Measurements from ENCODE around the gene MED13.
A peak's percentile ranks its signal among the peaks of the same experiment; 100 is the strongest.
"Not testable (repeated sequence)": the region's sequence is repeated elsewhere in the genome, so short reads cannot be mapped to it uniquely, and the experiment has no call there.

The MED13 gene

DNA sequence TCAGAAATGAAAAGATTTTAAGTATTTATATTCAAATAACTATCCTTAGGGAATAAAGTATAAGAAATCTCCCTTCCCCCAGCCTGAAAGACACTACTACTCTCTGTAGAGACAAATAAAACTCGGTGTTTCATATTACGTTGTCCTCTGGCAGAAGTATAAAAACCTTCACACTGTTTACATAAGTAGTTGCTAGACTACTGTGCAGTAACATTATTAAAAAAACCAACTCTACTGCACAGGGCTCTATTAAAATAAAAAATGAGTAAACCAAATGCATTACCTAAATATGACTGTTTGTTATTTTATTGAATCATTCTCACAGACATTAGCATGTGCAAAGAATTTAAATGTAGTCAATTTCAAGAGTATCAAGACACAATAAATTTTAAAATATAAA is 67.4 kb downstream of the MED13 start:
- DNase-seq (ENCODE audit: low spot score), result no peak

DNA sequence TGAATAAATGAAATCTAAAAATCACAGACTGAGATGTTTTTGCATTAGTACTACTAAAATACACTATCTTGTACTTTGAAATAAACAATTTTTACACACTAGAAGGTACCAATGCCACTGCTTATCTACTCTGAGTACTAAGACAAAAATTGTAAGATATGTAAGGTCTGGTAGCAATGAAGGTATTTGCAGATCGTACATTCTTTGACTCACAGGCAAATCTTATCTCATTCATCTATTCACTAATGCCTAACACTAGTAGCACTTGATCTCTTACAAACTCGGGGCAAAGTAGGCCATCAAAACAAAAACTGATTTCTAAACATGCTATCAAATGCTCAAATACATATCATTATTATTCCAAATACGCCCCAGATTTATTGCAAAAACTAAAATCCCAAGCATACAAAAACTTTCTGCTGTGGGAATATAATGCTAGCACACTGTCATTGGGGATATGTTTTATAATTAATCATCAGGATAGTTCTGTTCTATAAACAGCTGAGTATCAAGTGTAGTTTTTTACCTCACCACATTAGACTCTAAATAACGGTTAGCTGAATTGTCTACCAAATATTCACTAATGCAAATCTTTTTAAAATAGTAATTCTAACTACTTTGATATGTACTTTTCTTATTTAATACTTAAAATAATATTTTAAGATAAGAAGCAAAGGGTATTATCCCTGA is 68.0 kb downstream of the MED13 start:
- no peak for DNase-seq (ENCODE audit: low spot score)

DNA sequence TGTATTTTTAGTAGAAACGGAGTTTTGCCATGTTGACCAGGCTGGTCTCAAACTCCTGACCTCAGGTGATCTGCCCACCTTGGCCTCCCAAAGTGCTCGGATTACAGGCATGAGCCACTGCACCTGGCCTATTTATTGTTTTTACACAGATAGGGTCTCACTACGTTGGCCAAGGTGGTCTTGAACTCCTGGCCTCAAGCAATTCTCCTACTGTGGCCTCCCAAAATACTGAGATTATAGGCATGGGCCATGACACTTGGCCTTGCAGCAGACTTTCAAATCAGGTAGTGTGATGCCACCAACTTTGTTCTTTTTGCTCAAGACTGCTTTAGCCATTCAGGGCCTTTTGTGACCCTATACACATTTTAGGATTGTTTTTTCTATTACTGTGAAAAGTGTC is 75.6 kb downstream of the MED13 start:
- no peak for DNase-seq (ENCODE audit: low spot score)

DNA sequence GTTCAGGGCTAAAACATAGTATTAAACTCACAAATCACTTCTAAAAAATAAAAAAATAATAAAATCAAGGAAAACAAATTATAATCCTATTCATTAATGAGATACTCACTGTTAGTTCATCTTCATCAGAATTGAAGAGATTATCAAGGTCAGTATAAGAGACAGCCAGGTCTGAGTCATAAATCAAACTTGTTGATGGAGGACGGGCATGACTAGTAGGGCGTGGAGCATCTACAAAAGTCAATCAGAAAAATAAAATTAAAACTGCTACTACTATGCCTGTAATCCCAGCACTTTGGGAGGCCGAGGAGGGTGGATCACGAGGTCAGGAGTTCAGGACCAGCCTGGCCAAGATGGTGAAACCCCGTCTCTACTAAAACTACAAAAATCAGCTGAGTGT is 78.2 kb downstream of the MED13 start:
- no peak for DNase-seq (ENCODE audit: low spot score)

DNA sequence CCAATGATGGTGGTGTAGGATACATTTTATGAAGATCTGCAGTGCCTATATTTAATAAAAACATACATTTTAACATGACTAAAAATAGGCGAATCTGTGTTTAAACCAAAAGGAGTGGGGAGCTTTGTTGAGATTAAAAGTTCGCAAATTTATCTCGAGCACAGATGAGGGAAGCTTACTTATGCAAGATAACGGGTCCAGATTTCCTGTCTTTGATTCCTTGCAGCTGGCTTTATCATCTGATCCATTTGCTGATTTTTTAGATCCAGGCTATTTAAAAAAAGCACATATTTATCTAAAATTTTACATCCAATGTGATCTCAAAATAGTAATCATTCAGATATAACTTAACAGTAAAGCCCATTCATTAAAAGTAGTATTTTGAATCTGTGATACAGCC is 80.3 kb downstream of the MED13 start:
- DNase-seq (ENCODE audit: low spot score), result no peak

DNA sequence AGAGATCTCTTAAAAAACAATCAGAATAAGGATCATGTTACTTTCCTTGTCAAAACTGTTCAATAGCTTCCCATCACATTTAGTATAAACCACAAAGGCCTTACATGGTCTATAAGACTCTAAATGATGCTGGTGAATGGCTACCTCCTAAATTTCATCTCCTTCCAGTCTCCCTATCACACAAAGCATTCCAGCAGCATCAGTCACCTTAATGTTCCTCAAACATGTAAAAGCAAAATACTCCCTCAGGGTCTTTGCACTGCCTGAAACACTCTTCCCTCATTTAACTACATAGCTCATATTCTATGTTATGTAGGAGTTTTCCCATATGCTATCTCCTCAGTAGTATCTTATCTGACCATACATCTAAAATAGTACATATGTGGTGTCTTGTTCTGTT is 83.8 kb downstream of the MED13 start:
- no peak for DNase-seq (ENCODE audit: low spot score)

DNA sequence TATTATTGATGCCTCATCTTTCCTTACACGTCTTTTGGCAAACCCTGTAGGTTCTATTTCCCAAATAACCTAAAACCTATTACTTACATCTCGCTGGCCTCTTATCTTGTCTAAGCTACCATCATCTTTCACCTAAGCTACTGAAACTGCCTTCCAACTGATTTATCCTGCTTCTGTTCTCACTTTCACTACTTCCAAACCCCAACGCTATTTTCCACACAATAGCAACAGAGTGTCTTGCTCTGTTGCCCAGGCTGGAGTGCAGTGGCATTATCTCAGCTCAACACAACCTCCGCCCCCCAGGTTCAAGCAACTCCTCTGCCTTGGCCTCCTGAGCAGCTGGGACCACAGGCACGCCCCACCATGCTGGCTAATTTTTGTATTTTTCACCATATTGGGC is 84.5 kb downstream of the MED13 start:
- no peak for DNase-seq (ENCODE audit: low spot score)

DNA sequence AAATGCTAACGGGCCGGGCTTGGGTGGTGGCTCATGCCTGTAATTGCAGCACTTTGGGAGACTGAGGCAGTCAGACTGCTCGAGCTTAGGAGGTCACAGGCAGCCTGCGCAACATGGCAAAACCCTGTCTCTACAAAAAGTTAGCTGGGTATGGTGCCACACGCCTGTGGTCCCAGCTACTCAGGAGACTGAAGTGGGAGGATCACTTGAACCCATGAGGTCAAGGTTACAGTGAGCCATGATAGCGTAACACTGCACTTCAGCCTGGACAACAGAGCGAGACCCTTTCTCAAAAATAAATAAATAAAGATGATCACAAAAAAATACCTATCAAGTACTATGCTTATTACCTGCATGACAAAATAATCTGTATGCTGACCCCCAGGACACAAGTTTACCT is 91.0 kb downstream of the MED13 start:
- no peak for DNase-seq (ENCODE audit: low spot score)

DNA sequence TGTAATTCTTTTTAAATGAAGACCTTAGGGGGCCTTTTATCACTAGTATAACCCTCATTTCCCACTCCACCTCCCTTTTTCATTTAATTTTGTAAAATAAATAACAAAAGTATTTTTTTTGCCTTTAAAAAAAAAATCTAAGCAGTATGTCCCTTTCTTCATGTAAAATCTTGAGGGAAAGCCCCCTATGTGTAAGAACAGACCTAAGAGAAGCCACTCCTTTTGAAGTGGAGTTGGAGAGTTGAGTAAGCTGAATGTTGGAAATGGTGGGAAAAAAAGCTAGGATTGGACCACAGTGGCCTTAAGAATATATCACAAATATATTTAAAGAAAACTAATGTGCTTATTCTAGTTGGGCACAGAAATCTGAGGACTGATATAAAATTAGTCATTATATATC is 92.8 kb downstream of the MED13 start:
- DNase-seq (ENCODE audit: low spot score), result no peak

DNA sequence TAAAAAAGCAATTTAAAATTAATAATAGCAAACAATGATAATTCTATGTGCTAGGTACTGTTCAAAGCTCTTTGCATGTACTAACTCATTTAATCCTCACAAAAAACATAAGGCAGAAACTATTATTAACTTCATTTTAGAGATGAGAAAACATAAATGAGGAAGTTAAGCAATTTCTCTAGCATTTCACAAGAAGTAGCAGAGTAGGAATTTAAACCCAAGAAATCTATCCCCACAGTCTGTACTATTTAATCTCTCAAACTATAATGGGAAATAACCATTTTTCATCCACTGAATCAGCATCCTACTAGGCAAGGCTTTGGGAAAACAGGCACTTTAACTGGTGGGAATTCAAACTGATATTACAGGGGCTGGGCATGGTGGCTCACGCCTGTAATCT is 95.0 kb downstream of the MED13 start:
- no peak for DNase-seq (ENCODE audit: low spot score)

DNA sequence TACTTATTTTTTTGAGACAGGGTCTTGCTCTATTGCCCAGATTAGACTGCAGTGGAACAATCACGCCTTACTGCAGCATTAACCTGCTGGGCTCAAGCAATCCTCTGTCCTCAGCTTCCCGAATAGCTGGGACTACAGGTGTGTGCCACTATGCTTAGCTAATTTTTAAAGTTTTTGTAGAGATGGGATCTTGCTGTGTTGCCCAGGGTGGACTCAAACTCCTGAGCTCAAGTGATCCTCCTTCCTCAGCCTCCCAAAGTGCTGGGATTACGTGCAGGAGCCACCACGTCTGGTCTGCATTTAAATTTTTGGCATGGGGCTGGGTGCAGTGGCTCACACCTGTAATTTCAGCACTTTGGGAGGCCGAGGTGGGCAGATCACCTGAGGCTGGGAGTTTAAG is 96.3 kb downstream of the MED13 start:
- DNase-seq (ENCODE audit: low spot score), result no peak

DNA sequence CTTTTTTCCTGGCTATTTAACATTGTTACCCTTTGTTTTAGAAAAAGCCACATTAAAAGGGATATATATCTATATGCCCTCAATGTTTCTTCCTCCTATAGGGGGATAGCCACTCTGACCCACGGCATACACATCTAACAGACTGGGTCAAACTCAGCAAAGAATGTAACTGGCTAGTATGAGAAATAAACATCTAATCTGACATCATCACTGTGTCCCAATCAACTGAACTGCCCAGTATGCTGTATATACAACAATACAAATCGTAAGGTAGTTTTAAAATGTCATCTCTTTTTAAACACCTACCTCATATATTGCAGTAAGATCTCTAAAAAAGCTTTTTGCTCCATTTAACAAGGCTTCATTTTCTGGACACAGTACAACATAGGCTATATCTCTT is 97.3 kb downstream of the MED13 start:
- no peak for DNase-seq (ENCODE audit: low spot score)

DNA sequence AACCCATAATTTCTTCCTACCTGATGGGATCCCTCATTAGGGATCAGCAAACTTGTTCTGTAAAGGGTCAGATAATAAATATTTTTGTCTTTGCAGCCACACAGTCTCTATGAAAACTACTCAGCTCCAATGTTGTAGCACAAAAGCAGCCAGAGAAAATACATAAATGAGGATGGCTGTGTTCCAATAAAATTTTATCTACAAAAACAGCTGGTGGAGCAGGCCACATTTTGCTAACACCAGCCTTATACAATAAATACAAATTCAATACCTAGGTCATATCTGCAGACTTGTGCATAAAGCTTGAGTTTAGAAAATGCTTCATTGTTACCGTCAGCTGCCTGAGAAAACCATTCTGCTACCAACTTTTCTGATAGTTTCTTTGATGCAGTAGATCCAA is 98.9 kb downstream of the MED13 start:
- no peak for DNase-seq (ENCODE audit: low spot score)

DNA sequence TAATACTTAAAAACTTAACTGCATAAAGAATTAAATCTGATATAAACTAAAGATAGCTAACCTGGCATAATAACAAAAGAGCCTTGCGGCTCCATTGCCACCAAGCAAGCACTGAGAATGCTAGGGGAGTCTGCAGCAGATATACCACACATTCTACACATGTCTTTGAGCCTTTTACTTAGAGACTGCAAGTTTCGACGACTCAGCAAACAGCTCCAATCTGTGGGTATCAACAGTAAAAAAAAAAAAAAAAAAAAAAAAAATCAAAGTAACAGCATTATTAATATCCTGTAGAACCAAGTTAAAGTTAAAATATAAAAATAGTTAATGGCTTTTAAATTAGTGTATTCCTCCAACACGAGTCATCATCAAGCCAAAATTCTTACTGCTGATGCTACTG is 109.5 kb downstream of the MED13 start:
- DNase-seq (ENCODE audit: low spot score), result no peak

DNA sequence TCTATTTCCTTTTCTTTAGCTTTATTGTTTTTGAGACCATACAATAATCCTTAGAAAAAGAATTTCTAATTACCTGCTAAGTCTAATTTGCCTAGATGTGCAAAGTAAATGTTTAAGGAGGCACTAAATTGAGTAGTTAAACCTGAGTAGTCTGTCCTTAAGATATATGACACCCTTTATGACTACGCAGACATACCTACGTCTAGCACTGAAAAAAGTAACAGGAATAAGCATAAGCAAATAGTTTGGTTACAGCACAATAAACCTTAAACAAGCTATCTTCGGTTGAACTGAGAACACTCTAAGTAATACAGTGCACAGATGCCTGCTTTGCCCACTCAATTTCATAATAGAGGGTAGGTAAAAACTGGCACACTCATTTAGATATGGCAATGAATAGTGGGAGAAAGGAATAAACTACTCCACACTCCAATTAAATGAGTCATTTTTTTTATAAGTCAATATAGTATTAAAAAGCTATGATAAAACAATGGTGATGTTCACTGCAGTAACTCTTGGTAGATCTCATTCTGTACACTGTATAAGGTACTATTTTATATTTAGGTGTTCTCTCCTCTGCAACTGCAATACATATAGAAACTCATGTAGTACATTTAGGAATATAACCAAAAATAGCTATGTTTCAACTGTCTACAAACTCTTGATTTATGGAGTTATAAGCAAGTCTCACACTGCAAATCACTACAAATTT is 117.6 kb downstream of the MED13 start:
- no peak for DNase-seq (ENCODE audit: low spot score)

DNA sequence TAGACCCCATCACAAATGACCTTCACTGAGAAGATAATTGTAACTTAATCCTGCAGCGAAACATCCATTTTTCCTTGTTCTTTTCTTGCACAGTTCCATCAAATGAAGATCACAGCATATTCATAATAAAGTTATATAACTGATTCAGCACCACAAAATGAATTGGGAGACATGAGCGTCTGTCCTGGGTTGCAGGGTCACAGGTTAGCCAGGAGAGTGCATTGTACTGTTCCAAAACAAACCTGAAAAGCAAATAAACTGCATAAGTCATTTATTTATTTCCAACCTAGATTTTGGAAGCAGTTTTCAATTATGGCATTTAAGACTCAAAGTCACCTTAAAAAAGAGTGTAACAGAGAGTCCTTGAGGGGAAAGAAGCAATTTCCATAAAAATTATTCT is 118.7 kb downstream of the MED13 start:
- no peak for DNase-seq (ENCODE audit: low spot score)

DNA sequence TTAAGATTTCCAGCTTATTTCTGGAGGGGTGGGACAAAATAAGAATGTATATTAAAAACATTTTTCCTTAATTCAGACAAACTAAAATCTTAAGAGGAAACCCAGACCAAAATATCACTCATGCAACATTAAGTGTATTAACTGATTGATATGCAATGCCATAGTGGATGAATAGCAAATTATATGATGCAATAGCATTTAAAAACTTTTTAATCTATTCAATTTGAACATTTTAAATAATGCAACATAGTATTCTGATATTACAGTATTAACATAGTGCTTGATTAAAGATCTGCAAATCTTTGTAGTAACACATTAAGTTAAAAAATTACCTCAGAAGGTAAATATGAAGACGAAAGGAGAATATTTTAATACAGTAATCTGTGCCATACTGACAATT is 122.0 kb downstream of the MED13 start:
- no peak for DNase-seq (ENCODE audit: low spot score)

DNA sequence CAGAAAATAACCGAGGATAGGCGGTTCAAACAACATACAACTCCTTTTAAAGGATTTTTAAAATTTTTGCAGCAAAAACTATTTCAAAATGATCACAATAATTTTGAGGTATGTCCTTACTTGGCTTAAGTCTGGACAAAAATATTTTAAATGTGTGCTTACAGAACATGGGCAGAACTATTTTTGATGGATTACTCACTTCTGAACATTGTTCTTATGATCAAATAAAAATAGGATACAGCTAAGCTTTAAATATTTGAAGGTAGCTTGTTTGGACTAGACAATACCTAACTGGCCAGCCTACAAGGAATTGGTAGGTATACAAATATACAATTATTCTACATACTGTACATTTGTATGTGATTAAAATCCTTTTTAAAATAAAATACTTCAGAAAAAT is 123.0 kb downstream of the MED13 start:
- DNase-seq (ENCODE audit: low spot score), result no peak

DNA sequence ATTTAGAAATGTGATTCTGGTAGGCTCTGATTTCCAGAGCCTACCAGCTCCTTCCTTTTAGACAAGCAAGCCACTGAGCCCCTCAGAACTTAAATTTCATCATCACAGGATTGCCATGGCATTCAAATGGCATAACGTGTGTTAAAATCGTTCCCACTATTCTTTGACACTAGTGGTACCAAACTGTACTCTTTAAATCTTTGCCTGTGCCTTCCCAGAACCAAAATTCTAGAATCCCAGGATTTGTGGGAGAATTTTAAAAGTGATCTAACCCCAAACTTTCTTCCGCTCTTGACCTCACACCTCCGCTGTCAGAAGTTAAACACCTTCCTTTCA is 137.0 kb downstream of the MED13 start:
- no peak for DNase-seq (ENCODE audit: low spot score)

DNA sequence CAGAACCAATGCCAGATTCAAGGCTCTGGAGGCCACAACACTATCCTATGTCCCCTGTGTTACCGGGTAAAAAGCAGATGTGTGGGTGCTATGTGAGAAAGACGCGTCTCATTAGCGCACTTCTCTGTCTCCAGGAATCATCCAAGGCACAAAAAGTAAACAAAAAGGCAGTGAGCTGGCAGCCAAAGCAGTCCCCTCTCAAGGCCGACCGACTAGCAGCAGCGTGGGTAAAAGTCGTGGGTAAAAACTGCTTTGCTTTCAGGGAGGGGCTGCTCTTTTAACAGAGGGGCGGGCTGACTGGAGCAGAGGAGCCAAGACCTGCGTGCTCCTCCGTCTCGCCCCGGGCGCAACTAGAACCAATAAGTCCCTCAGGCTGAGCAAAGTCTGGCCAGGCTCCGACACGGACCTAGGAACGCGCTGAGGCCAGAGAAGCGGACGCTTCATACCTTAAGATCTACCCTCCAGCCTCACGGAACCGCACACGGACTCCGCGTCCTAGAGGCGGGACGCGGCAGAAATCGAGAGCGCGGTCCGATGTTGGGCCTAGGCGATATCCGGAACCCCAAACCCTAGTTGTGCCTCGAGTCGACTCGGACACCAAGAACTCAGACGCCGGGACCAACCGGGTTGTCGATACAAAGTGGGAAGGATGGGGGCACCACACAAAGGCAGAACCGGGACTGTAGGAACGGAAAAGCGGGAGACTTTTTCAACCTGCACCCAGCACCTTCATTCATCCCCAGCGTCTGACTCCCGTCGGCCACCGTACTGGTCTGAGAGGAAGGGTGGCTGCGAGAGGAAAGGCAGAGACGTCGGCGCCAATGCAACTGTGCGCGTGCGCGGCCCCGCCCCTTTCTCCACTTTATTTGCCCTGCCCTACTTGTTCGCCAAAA is 137.6 kb downstream of the MED13 start, which contains the start of gene INTS2:
TSS of gene INTS2 (minus strand) at position 775 of the 893 bp plus-strand sequence. CDS start 1,338 bp downstream, outside the sequence.
- peak; percentile 90 for DNase-seq (ENCODE audit: low spot score)

DNA sequence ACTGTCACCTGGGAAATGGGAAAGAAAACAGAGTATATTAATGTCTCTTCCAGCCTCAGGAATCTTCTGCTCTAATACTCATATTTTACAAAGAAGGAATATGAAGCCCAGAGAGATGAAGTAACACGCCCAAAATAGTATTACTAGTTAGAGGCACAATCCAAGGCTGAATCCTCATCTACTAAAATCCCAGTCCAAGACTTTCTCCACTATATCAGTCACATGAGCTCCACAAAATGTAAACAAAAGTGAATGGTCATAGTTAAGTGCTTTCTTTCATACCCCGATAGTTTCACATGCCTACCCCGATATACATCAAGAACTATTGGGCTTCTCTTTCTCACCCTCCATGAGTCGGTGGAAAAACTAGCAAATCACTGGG is 138.3 kb downstream of the MED13 start:
- DNase-seq (ENCODE audit: low spot score), result no peak

DNA sequence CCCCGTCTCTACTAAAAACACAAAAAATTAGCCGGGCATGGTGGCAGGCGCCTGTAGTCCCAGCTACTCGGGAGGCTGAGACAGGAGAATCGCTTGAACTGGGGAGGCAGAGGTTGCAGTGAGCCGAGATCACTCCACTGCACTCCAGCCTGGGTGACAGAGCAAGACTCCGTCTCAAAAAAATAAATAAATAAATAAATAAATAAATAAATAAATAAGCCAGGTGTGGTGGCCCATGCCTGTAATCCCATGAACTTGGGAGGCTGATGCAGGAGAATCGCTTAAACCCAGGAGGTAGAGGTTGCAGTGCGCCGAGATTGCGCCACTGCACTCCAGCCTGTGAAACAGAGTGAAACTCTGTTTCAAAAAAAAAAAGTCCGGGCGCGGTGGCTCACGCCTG is 149.9 kb downstream of the MED13 start:
- not testable (repeated sequence) for DNase-seq (ENCODE audit: low spot score)

All from HuH-7 (cell line).